GM18867 (cell line): ENCODE data around the gene WNT9B.

Experiments
- ATAC-seq: cut with Tn5 transposase; IDR thresholded peaks from one replicate; pipeline ENCODE4 v1.9.1; 2021; ENCODE audit warnings: mild to moderate bottlenecking, moderate library complexity; ENCODE audit not compliant: unreplicated experiment

Gene WNT9B

GRCh38 chr17:46879101-46879500 is 27.7 kb downstream of the WNT9B start:
- ATAC-seq = no peak

GRCh38 chr17:46881015-46881414 is 29.6 kb downstream of the WNT9B start:
- no peak for ATAC-seq

- no peak for ATAC-seq
These were observed 31.3 kb downstream of the WNT9B start for GRCh38 chr17:46882666-46883065.

GRCh38 chr17:46883871-46884520 is 32.6 kb downstream of the WNT9B start:
- no peak for ATAC-seq

- ATAC-seq = no peak
These were observed 33.2 kb downstream of the WNT9B start for GRCh38 chr17:46884552-46884951.

GRCh38 chr17:46885415-46886309 is 34.3 kb downstream of the WNT9B start:
- no peak for ATAC-seq

GRCh38 chr17:46886310-46886663 is 34.9 kb downstream of the WNT9B start:
- no peak for ATAC-seq

GRCh38 chr17:46887717-46888116 is 36.3 kb downstream of the WNT9B start:
- no peak for ATAC-seq

- no peak for ATAC-seq
These were observed 37.3 kb downstream of the WNT9B start for GRCh38 chr17:46888727-46889126.

- ATAC-seq = no peak
These were observed 38.1 kb downstream of the WNT9B start for GRCh38 chr17:46889519-46889918.

- no peak for ATAC-seq
These were observed 38.7 kb downstream of the WNT9B start for GRCh38 chr17:46889992-46890564.

GRCh38 chr17:46890638-46891037 is 39.3 kb downstream of the WNT9B start:
- no peak for ATAC-seq

- no peak for ATAC-seq
These were observed 40.9 kb downstream of the WNT9B start for GRCh38 chr17:46892192-46892703.

- ATAC-seq = no peak
These were observed 42.6 kb downstream of the WNT9B start for GRCh38 chr17:46894024-46894423.

GRCh38 chr17:46894476-46895151 is 43.2 kb downstream of the WNT9B start:
- no peak for ATAC-seq

- ATAC-seq = no peak
These were observed 43.8 kb downstream of the WNT9B start for GRCh38 chr17:46895171-46895570.

GRCh38 chr17:46896991-46897390 is 45.6 kb downstream of the WNT9B start:
- no peak for ATAC-seq

- no peak for ATAC-seq
These were observed 47.0 kb downstream of the WNT9B start for GRCh38 chr17:46898364-46898763.

- no peak for ATAC-seq
These were observed 47.5 kb downstream of the WNT9B start for GRCh38 chr17:46898860-46899259.

- ATAC-seq = no peak
These were observed 49.9 kb downstream of the WNT9B start for GRCh38 chr17:46901291-46901690.
